ENCODE data around the gene RITA1. TPM values are rescaled to one million over a fixed set of nuclear protein-coding genes. Genes with fewer than 3 reads are reported as not detected.

The RITA1 gene
- total and polyA plus RNA-seq, 4 donors: 10.6 to 18.1 (median 14.9) TPM

DNA sequence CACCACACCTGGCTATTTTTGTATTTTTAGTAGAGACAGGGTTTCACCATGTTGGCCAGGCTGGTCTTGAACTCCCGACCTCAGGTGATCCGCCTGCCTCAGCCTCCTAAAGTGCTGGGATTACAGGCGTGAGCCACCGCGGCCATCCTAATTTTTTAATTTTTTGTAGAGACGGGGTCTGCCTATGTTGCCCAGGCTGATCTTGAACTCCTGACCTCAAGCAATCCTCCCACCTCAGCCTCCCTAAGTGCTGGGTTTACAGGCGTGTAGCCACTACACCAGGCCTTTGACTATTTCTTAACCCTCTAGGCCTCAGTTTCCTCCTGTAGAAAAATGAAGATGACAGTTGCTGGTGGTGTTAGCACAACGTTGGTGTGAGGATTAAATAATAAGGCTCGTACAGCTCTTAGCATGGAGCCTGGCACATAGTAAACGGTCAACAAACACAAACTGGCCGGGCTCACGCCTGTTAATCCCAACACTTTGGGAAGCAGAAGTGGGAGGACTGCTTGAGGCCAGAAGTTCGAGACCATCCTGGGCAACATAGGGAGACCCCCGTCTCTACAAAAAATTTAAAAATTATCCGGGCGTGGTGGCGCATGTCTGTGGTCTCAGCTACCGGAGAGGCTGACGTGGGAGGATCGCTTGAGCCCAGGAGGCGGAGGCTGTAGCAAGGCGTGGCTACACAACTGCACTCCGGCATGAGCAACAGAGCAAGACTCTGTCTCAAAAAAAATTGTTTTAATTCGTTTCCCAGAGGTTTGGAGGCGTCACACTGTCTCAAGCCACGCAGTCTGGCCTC is 1.2 kb upstream of the RITA1 start:
- Histone ChIP-seq H3K27ac (ENCODE audit: low read depth in 1 of 2, low read length in 2 of 2) (peak overlapping the region; percentile 74 to 98), H3K36me3 (ENCODE audit: control insufficient read depth in 4 of 4, insufficient read depth in 3 of 4, low read depth in 1 of 4, low read length in 3 of 4) (peaks cover 6 to 15% (median 11%) of the 10 kb centered on the region in 4 donors), H3K9ac (ENCODE audit: low read depth in 1 of 2, low read length in 2 of 2) (peak overlapping the region; percentile 51 to 97), H3K27me3 (ENCODE audit: control insufficient read depth in 4 of 4, insufficient read depth in 4 of 4, low read length in 3 of 4) (no peaks in the 10 kb centered on the region), H3K9me3 (ENCODE audit: control insufficient read depth in 4 of 4, low read length in 3 of 4) (no peaks in the 10 kb centered on the region), H3K4me3 (ENCODE audit: low read depth in 1 of 3, low read length in 3 of 3) (peak overlapping the region; percentile 79 to 94 (median 81)), H3K4me1 (ENCODE audit: control insufficient read depth in 4 of 4, insufficient read depth in 4 of 4, low read length in 3 of 4) (peaks cover 8 to 39% (median 24%) of the 10 kb centered on the region in 4 donors)
- WGBS: 33% methylated on average over 26 of the region's 26 CpGs
- DNase-seq (ENCODE audit: low spot score): no peak
- TF ChIP-seq HNF4G (IDR thresholded peaks at IDR 0.05): no peak
- TF ChIP-seq FOXA1 (IDR thresholded peaks at IDR 0.05): no peak
- TF ChIP-seq, protein P1, sequence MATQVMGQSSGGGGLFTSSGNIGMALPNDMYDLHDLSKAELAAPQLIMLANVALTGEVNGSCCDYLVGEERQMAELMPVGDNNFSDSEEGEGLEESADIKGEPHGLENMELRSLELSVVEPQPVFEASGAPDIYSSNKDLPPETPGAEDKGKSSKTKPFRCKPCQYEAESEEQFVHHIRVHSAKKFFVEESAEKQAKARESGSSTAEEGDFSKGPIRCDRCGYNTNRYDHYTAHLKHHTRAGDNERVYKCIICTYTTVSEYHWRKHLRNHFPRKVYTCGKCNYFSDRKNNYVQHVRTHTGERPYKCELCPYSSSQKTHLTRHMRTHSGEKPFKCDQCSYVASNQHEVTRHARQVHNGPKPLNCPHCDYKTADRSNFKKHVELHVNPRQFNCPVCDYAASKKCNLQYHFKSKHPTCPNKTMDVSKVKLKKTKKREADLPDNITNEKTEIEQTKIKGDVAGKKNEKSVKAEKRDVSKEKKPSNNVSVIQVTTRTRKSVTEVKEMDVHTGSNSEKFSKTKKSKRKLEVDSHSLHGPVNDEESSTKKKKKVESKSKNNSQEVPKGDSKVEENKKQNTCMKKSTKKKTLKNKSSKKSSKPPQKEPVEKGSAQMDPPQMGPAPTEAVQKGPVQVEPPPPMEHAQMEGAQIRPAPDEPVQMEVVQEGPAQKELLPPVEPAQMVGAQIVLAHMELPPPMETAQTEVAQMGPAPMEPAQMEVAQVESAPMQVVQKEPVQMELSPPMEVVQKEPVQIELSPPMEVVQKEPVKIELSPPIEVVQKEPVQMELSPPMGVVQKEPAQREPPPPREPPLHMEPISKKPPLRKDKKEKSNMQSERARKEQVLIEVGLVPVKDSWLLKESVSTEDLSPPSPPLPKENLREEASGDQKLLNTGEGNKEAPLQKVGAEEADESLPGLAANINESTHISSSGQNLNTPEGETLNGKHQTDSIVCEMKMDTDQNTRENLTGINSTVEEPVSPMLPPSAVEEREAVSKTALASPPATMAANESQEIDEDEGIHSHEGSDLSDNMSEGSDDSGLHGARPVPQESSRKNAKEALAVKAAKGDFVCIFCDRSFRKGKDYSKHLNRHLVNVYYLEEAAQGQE (IDR thresholded peaks at IDR 0.05): no peak
- TF ChIP-seq MAX (IDR thresholded peaks at IDR 0.05): no peak
- TF ChIP-seq TAF1 (conservative IDR thresholded peaks at IDR 0.05): no peak
- no peak for TF ChIP-seq SP1 (IDR thresholded peaks at IDR 0.05)
- no peak for TF ChIP-seq EGR1 (IDR thresholded peaks at IDR 0.05; ENCODE audit: low read depth in 2 of 2)
- no peak for TF ChIP-seq JUND (IDR thresholded peaks at IDR 0.05)
- TF ChIP-seq CTCF (IDR thresholded peaks at IDR 0.05; ENCODE audit: low read depth, low read length, missing input control): no peak
- TF ChIP-seq GABPA (IDR thresholded peaks at IDR 0.05 in 1 of 2, conservative IDR thresholded peaks at IDR 0.05 in 1 of 2): no peak
- no peak for TF ChIP-seq RXRA (IDR thresholded peaks at IDR 0.05)
- TF ChIP-seq FOXA2 (IDR thresholded peaks at IDR 0.05): no peak
- TF ChIP-seq RAD21 (IDR thresholded peaks at IDR 0.05): no peak
- TF ChIP-seq NR2F2 (IDR thresholded peaks at IDR 0.05): no peak
- no peak for TF ChIP-seq ZBTB33 (IDR thresholded peaks at IDR 0.05)
- TF ChIP-seq, protein P2, sequence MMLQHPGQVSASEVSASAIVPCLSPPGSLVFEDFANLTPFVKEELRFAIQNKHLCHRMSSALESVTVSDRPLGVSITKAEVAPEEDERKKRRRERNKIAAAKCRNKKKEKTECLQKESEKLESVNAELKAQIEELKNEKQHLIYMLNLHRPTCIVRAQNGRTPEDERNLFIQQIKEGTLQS (IDR thresholded peaks at IDR 0.05): no peak
- no peak for TF ChIP-seq HNF4A (conservative IDR thresholded peaks at IDR 0.05)
- TF ChIP-seq YY1 (IDR thresholded peaks at IDR 0.05): no peak
